Kidney (tissue), 14 donors: ENCODE results near the gene GPC2. TPM values are rescaled to one million over a fixed set of nuclear protein-coding genes. Genes with fewer than 3 reads are reported as not detected.
"Not testable (repeated sequence)": the region's sequence is repeated elsewhere in the genome, so short reads cannot be mapped to it uniquely, and the experiment has no call there.

Experiments
- DNase-seq, 5 donors: peaks; one replicate each; pipeline ENCODE4 v3.0.0-alpha.2; 2013 to 2020
- FAIRE-seq: peaks from 2 replicates; lab custom pipeline; 2012; peaks lifted over from hg19 to GRCh38; lab: Jason Lieb, UNC
- H3K27ac ChIP-seq, 2 donors: one replicate each; pipeline ENCODE4 v1.7.0; 2013; ENCODE audit warnings: low read depth in 2 of 2, low read length in 2 of 2, inconsistent platforms in 1 of 2
- H3K27me3 ChIP-seq: one replicate; pipeline ENCODE4 v1.7.1; 2013; ENCODE audit warnings: low read length, inconsistent platforms; ENCODE audit not compliant: control insufficient read depth, insufficient read depth
- H3K36me3 ChIP-seq, 3 donors: one replicate each; pipeline versions ENCODE4 v1.7.0 to v1.7.1; 2013; ENCODE audit warnings: low read length in 3 of 3, control low read depth in 1 of 3, inconsistent platforms in 1 of 3; ENCODE audit not compliant: insufficient read depth in 3 of 3, control insufficient read depth in 2 of 3
- H3K4me1 ChIP-seq, 3 donors: one replicate each; pipeline versions ENCODE4 v1.7.0 to v1.7.1; 2013; ENCODE audit warnings: low read length in 3 of 3, inconsistent platforms in 1 of 3, low read depth in 1 of 3; ENCODE audit not compliant: control insufficient read depth in 2 of 3, insufficient read depth in 2 of 3
- H3K4me3 ChIP-seq, 3 donors: one replicate each; pipeline versions ENCODE4 v1.7.0 to v1.8.1; 2013; ENCODE audit warnings: low read length in 3 of 3, control low read depth in 1 of 3, inconsistent platforms in 1 of 3
- H3K9ac ChIP-seq, 3 donors: one replicate each; pipeline versions ENCODE4 v1.7.0 to v1.7.1; 2013; ENCODE audit warnings: low read length in 3 of 3, control low read depth in 1 of 3, inconsistent platforms in 1 of 3
- H3K9me3 ChIP-seq, 3 donors: one replicate each; pipeline versions ENCODE4 v1.7.0 to v1.7.1; 2013; ENCODE audit warnings: low read length in 3 of 3, control low read depth in 1 of 3, inconsistent platforms in 1 of 3; ENCODE audit not compliant: control insufficient read depth in 2 of 3, insufficient read depth in 1 of 3
- CTCF ChIP-seq: IDR thresholded peaks from 3 replicates; pipeline ENCODE4 v1.5.1; 2012; ENCODE audit warnings: mild to moderate bottlenecking, moderate library complexity, borderline replicate concordance; ENCODE audit not compliant: insufficient read depth; ENCODE audit errors: extremely low read depth
- intact Hi-C: fragments of 100-400 bp; cut with DNase I; formaldehyde crosslinking; loops from one replicate; pipeline ENCODE4 v1.11.1; 2022
- polyA plus RNA-seq: library from polyadenylated mRNA; stranded (reverse); fragments of 350-450 nt; fragmentation: Illumina TruSeq; extraction: RNeasy Lipid Tissue Mini Kit (QIAGEN cat#74804); gene quantifications from one replicate; pipeline ENCODE4 v1.2.3, GENCODE V29; 2014; ENCODE audit warnings: low read depth, low replicate concordance; ENCODE audit not compliant: insufficient read depth
- total RNA-seq: library from RNA; stranded (reverse); fragmentation: NEBNext Ultra II Directional; extraction: Animal tissue kit (Norgen Biotek cat#: 25700); gene quantifications from one replicate; pipeline ENCODE4 v1.2.1, GENCODE V29; 2021
- donor health status: control.
- donor health status: control.
- donor health status: control.
- donor health status: control.
- donor health status: control.
- donor health status: DM: yes; HTN: yes; CAD: no.
- donor health status: Normal renal cell carcinoma (clear cell type).

The GPC2 gene
- total and polyA plus RNA-seq, 2 donors from 2014 or later: 0.73 to 1.8 TPM

GRCh38 chr7:100204454-100204853 is 27.3 kb upstream of the GPC2 start:
- Histone ChIP-seq H3K4me3 (no peak overlapping the region), H3K27me3 (no peaks in the 10 kb centered on the region), H3K36me3 (no peaks in the 10 kb centered on the region), H3K9ac (no peak overlapping the region), H3K4me1 (peaks cover 0 to 8% (median 0%) of the 10 kb centered on the region in 3 donors), H3K9me3 (no peaks in the 10 kb centered on the region), H3K27ac (no peak overlapping the region)
- DNase-seq (no peak), FAIRE-seq (no peak)
- intact Hi-C loops: no loop called here
- no peak for TF ChIP-seq CTCF

- H3K4me3 ChIP-seq: no peak overlapping the region
- H3K27me3 ChIP-seq: no peaks in the 10 kb centered on the region
- TF ChIP-seq CTCF: no peak
- no peaks in the 10 kb centered on the region for H3K4me1 ChIP-seq
- H3K9ac ChIP-seq: no peak overlapping the region
- intact Hi-C loops: no loop called here
- no peaks in the 10 kb centered on the region for H3K36me3 ChIP-seq
- DNase-seq: peak in 3 of 5 donors; percentile 41 to 60 (median 49)
- no peaks in the 10 kb centered on the region for H3K9me3 ChIP-seq
- FAIRE-seq: no peak
- H3K27ac ChIP-seq: no peak overlapping the region
These were observed 23.5 kb upstream of the GPC2 start for GRCh38 chr7:100200693-100201092.

GRCh38 chr7:100198266-100198665 is 21.1 kb upstream of the GPC2 start:
- H3K27ac ChIP-seq: no peak overlapping the region
- H3K36me3 ChIP-seq: no peaks in the 10 kb centered on the region
- TF ChIP-seq CTCF: no peak
- no peak overlapping the region for H3K4me3 ChIP-seq
- DNase-seq: no peak
- H3K9ac ChIP-seq: no peak overlapping the region
- no peak for FAIRE-seq
- H3K27me3 ChIP-seq: no peaks in the 10 kb centered on the region
- no peaks in the 10 kb centered on the region for H3K4me1 ChIP-seq
- no peaks in the 10 kb centered on the region for H3K9me3 ChIP-seq
- intact Hi-C loops: no loop called here

DNA sequence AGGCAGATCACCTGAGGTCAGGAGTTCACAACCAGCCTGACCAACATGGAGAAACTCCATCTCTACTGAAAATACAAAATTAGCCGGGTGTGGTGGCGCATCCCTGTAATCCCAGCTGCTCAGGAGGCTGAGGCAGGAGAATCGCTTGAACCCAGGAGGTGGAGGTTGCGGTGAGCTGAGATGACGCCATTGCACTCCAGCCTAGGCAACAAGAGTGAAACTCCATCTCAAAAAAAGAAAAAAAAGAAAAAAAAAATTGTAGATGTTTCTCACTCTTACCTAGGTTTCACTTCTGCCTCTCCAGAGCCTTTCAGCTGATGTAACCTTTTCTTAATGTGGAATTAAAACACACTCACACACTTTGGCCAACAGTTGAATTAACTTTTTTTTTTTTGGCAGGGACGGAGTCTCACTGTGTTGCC is 18.7 kb upstream of the GPC2 start:
- H3K4me1 ChIP-seq, intact Hi-C loops, FAIRE-seq, H3K4me3 ChIP-seq, H3K36me3 ChIP-seq, H3K9me3 ChIP-seq, H3K27ac ChIP-seq, H3K27me3 ChIP-seq, DNase-seq, H3K9ac ChIP-seq: not testable (repeated sequence)
